ENCODE measurements around the gene NDFIP2. TPM values are rescaled to one million over a fixed set of nuclear protein-coding genes. Genes with fewer than 3 reads are reported as not detected.

The NDFIP2 gene
- total and polyA plus RNA-seq, 2 donors (not counting 3 experiments of a cell fraction or from before 2014, with no cell fraction given), result 7.9 to 18.5 TPM

- dilution Hi-C loops (cut with MboI; ENCODE audit: extremely low pct_ligation_motif_present, low sequenced_read_pairs) (no loop called here), intact Hi-C loops (cut with micrococcal nuclease) (no loop called here)
- no peak for TF ChIP-seq JUN (IDR thresholded peaks at IDR 0.05; ENCODE audit: borderline replicate concordance, insufficient read depth, insufficient read length, low read depth)
- TF ChIP-seq POLR2AphosphoS5 (IDR thresholded peaks at IDR 0.05; ENCODE audit: insufficient read depth, low read depth, low read length), result no peak
- TF ChIP-seq POLR2A (IDR thresholded peaks at IDR 0.05; ENCODE audit: low read depth, low read length), result no peak
- no peak for TF ChIP-seq FOS (IDR thresholded peaks at IDR 0.05; ENCODE audit: borderline replicate concordance, insufficient read depth, low read length)
- TF ChIP-seq EZH2 (IDR thresholded peaks at IDR 0.05; ENCODE audit: borderline replicate concordance, low read depth, low read length, severe bottlenecking), result no peak
- TF ChIP-seq MAX (IDR thresholded peaks at IDR 0.05; ENCODE audit: insufficient read depth, insufficient read length), result no peak
- Histone ChIP-seq H3K27ac (ENCODE audit: insufficient read depth, low read depth, low read length) (no peak overlapping the region), H3K4me3 (replicated peaks in 1 of 3; ENCODE audit: insufficient read depth in 1 of 3, low read depth in 1 of 3, low read length in 3 of 3) (no peak overlapping the region), H3K27me3 (ENCODE audit: control insufficient read depth in 2 of 2, insufficient read depth in 2 of 2, low read length in 2 of 2) (no peaks in the 10 kb centered on the region), H3K4me1 (ENCODE audit: control insufficient read depth, extremely low read depth, insufficient read depth, low read length) (peaks cover 9% of the 10 kb centered on the region), H3K36me3 (ENCODE audit: control insufficient read depth in 2 of 2, extremely low read depth in 1 of 2, insufficient read depth in 2 of 2, low read length in 2 of 2) (no peaks in the 10 kb centered on the region), H4K20me1 (replicated peaks; ENCODE audit: control insufficient read depth, extremely low read depth, insufficient read depth, low read length) (no peaks in the 10 kb centered on the region), H3K79me2 (ENCODE audit: control insufficient read depth, insufficient read depth, low read length) (no peaks in the 10 kb centered on the region), H3K9me3 (replicated peaks; ENCODE audit: control insufficient read depth, insufficient read depth, low read length) (no peaks in the 10 kb centered on the region), H3K9me1 (replicated peaks; ENCODE audit: control insufficient read depth, extremely low read depth, insufficient read depth, low read length) (no peaks in the 10 kb centered on the region), H3K9ac (replicated peaks; ENCODE audit: extremely low read depth, insufficient read depth, low read length) (no peak overlapping the region), H2AFZ (ENCODE audit: low read depth, low read length) (no peak overlapping the region), H3K4me2 (ENCODE audit: insufficient read depth, low read length) (no peak overlapping the region)
- no TSS peak for BruUV-seq (replicated peaks)
- ChIA-PET POLR2A (no interaction called here), CTCF (interaction anchor here (0.7 to 2.8 kb wide), 5 partner anchors 17 to 82 kb away, joined by 3 to 21 read pairs (median 4); partner anchors contain the start of gene NDFIP2)
- no peak for FAIRE-seq
- DNase-seq (ENCODE audit: low read depth, low spot score), result no peak
Measured at GRCh38 chr13:79459906-79460305, 21.0 kb upstream of the NDFIP2 start.

GRCh38 chr13:79462895-79463294 lies 18.1 kb upstream of the NDFIP2 start:
- ChIA-PET POLR2A (no interaction called here), CTCF (interaction anchor here (1.0 kb wide), 1 partner anchor 38 kb away, joined by 3 read pairs; no protein-coding TSS in a partner anchor)
- Histone ChIP-seq H3K9me1 (replicated peaks; ENCODE audit: control insufficient read depth, extremely low read depth, insufficient read depth, low read length) (no peaks in the 10 kb centered on the region), H3K4me2 (ENCODE audit: insufficient read depth, low read length) (no peak overlapping the region), H3K9me3 (replicated peaks; ENCODE audit: control insufficient read depth, insufficient read depth, low read length) (no peaks in the 10 kb centered on the region), H3K4me3 (replicated peaks in 1 of 3; ENCODE audit: insufficient read depth in 1 of 3, low read depth in 1 of 3, low read length in 3 of 3) (no peak overlapping the region), H3K4me1 (ENCODE audit: control insufficient read depth, extremely low read depth, insufficient read depth, low read length) (peaks cover 4% of the 10 kb centered on the region), H4K20me1 (replicated peaks; ENCODE audit: control insufficient read depth, extremely low read depth, insufficient read depth, low read length) (no peaks in the 10 kb centered on the region), H3K79me2 (ENCODE audit: control insufficient read depth, insufficient read depth, low read length) (no peaks in the 10 kb centered on the region), H2AFZ (ENCODE audit: low read depth, low read length) (no peak overlapping the region), H3K27ac (ENCODE audit: insufficient read depth, low read depth, low read length) (no peak overlapping the region), H3K36me3 (ENCODE audit: control insufficient read depth in 2 of 2, extremely low read depth in 1 of 2, insufficient read depth in 2 of 2, low read length in 2 of 2) (no peaks in the 10 kb centered on the region), H3K9ac (replicated peaks; ENCODE audit: extremely low read depth, insufficient read depth, low read length) (no peak overlapping the region), H3K27me3 (ENCODE audit: control insufficient read depth in 2 of 2, insufficient read depth in 2 of 2, low read length in 2 of 2) (no peaks in the 10 kb centered on the region)
- intact Hi-C loops (cut with micrococcal nuclease) (no loop called here), dilution Hi-C loops (cut with MboI; ENCODE audit: extremely low pct_ligation_motif_present, low sequenced_read_pairs) (no loop called here)
- TF ChIP-seq GATA2 (IDR thresholded peaks at IDR 0.05; ENCODE audit: insufficient read depth, insufficient read length, low read depth, low read length) (no peak), MAX (IDR thresholded peaks at IDR 0.05; ENCODE audit: insufficient read depth, insufficient read length) (no peak), JUN (IDR thresholded peaks at IDR 0.05; ENCODE audit: borderline replicate concordance, insufficient read depth, insufficient read length, low read depth) (no peak), POLR2A (IDR thresholded peaks at IDR 0.05; ENCODE audit: low read depth, low read length) (no peak), MYC (IDR thresholded peaks at IDR 0.05; ENCODE audit: low read depth, low read length) (no peak), FOS (IDR thresholded peaks at IDR 0.05; ENCODE audit: borderline replicate concordance, insufficient read depth, low read length) (no peak), EZH2 (IDR thresholded peaks at IDR 0.05; ENCODE audit: borderline replicate concordance, low read depth, low read length, severe bottlenecking) (no peak), POLR2AphosphoS5 (IDR thresholded peaks at IDR 0.05; ENCODE audit: insufficient read depth, low read depth, low read length) (no peak)
- TF ChIP-seq, protein P1, sequence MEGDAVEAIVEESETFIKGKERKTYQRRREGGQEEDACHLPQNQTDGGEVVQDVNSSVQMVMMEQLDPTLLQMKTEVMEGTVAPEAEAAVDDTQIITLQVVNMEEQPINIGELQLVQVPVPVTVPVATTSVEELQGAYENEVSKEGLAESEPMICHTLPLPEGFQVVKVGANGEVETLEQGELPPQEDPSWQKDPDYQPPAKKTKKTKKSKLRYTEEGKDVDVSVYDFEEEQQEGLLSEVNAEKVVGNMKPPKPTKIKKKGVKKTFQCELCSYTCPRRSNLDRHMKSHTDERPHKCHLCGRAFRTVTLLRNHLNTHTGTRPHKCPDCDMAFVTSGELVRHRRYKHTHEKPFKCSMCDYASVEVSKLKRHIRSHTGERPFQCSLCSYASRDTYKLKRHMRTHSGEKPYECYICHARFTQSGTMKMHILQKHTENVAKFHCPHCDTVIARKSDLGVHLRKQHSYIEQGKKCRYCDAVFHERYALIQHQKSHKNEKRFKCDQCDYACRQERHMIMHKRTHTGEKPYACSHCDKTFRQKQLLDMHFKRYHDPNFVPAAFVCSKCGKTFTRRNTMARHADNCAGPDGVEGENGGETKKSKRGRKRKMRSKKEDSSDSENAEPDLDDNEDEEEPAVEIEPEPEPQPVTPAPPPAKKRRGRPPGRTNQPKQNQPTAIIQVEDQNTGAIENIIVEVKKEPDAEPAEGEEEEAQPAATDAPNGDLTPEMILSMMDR (IDR thresholded peaks at IDR 0.05; ENCODE audit: extremely low read depth in 1 of 2, insufficient read depth in 1 of 2, low read depth in 1 of 2, low read length in 2 of 2), result no peak
- no TSS peak for BruUV-seq (replicated peaks)
- DNase-seq (ENCODE audit: low read depth, low spot score), result no peak
- no peak for FAIRE-seq

Data from endothelial cell of umbilical vein (primary cell).